OCI-LY1 (cell line): ENCODE measurements around the gene TNFRSF1B.

Experiments used
- EZH2 ChIP-seq: fragments of 200-600 bp; sonication (generic), shearing (Covaris generic); IDR thresholded peaks from 2 replicates; pipeline ENCODE4 v1.8.0; 2017; ENCODE audit warnings: borderline replicate concordance, mixed run types, mild to moderate bottlenecking, antibody characterized with exemption, low read length, moderate library complexity, mixed read lengths
- TF ChIP-seq, protein P1 (sequence below): fragments of 200-600 bp; sonication (generic), shearing (Covaris generic); IDR thresholded peaks from 2 replicates; pipeline ENCODE4 v1.5.1; 2017; ENCODE audit warnings: mild to moderate bottlenecking, antibody characterized with exemption, low read length, moderate library complexity, mixed read lengths

DNA sequence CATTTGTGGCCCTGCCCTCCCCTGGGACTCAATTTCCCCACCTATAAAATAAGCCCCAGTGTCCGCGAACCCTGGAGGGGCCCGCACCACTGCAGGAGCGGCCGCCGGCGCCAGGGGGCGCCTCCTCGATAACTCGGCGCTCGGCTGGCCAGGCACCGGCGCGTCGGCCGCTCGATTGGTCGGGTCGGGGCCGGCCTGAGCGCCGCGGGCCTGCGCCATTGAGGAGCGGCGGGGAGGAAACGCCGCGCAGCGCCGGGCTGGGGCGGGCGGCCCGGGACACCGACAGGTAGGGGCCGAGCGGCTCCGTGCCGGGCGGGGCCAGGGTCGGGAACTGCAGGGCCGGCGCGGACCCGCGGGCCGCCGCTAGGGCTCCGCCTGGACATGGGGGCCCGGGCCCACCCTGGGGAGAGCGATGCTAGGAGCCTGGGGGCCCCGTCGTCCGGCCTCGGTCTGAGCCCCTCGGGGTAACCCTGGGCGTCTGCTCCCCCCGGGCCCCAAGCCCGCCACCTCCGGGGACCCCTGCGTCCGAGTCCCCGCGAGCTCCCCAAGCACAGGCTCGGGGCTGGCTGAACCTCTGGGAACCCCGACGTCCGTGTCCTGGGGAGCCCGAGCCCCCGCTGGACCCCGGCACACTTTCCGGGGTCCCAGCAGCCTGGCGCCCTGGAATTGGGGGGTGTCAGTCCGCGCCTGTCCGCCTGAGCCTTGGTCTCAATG is 63.2 kb downstream of the TNFRSF1B start, which contains the start of gene VPS13D:
- TF ChIP-seq, protein P1, sequence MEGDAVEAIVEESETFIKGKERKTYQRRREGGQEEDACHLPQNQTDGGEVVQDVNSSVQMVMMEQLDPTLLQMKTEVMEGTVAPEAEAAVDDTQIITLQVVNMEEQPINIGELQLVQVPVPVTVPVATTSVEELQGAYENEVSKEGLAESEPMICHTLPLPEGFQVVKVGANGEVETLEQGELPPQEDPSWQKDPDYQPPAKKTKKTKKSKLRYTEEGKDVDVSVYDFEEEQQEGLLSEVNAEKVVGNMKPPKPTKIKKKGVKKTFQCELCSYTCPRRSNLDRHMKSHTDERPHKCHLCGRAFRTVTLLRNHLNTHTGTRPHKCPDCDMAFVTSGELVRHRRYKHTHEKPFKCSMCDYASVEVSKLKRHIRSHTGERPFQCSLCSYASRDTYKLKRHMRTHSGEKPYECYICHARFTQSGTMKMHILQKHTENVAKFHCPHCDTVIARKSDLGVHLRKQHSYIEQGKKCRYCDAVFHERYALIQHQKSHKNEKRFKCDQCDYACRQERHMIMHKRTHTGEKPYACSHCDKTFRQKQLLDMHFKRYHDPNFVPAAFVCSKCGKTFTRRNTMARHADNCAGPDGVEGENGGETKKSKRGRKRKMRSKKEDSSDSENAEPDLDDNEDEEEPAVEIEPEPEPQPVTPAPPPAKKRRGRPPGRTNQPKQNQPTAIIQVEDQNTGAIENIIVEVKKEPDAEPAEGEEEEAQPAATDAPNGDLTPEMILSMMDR = peak; percentile 89
- no peak for TF ChIP-seq EZH2
